Stimulated activated CD8-positive, alpha-beta memory T cell treated with anti-CD3 and anti-CD28 coated beads, Interleukin-7, amount 100 ng/mL, for 24 hours (primary cell): ENCODE measurements around the gene MAP3K21.

Experiments
- DNase-seq: peaks from one replicate; pipeline ENCODE4 v3.0.0-alpha.2; 2020; ENCODE audit warnings: low read depth

The MAP3K21 gene

DNA sequence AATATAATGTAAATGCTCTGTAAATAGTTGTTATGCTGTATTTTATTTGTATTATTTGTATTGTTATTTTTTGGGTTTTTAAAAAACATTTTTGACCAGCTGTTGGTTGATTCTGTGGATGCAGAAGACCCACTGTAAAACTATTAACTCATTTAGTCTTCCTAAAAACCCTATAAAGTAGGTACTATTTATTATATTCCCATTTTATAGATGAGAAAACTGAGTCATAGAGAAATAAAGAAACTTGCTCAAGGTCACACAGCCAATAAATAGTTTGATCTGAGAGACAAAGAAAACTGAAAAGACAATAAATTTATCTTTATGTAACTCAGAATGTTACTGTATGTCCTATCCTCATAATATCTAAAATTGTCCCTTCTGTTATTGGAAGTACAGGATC is 1.2 kb upstream of the MAP3K21 start:
- DNase-seq = no peak

GRCh38 chr1:233326811-233327650 is 493 bp upstream of the MAP3K21 start:
- peak; percentile 68 for DNase-seq

DNA sequence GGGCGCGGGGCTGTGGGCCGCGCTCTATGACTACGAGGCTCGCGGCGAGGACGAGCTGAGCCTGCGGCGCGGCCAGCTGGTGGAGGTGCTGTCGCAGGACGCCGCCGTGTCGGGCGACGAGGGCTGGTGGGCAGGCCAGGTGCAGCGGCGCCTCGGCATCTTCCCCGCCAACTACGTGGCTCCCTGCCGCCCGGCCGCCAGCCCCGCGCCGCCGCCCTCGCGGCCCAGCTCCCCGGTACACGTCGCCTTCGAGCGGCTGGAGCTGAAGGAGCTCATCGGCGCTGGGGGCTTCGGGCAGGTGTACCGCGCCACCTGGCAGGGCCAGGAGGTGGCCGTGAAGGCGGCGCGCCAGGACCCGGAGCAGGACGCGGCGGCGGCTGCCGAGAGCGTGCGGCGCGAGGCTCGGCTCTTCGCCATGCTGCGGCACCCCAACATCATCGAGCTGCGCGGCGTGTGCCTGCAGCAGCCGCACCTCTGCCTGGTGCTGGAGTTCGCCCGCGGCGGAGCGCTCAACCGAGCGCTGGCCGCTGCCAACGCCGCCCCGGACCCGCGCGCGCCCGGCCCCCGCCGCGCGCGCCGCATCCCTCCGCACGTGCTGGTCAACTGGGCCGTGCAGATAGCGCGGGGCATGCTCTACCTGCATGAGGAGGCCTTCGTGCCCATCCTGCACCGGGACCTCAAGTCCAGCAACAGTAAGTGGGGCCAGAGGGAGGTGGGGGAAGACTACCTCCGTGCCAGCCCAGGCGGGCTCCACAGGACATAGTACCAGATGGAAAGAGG is 808 bp downstream of the MAP3K21 start:
- DNase-seq = no peak

DNA sequence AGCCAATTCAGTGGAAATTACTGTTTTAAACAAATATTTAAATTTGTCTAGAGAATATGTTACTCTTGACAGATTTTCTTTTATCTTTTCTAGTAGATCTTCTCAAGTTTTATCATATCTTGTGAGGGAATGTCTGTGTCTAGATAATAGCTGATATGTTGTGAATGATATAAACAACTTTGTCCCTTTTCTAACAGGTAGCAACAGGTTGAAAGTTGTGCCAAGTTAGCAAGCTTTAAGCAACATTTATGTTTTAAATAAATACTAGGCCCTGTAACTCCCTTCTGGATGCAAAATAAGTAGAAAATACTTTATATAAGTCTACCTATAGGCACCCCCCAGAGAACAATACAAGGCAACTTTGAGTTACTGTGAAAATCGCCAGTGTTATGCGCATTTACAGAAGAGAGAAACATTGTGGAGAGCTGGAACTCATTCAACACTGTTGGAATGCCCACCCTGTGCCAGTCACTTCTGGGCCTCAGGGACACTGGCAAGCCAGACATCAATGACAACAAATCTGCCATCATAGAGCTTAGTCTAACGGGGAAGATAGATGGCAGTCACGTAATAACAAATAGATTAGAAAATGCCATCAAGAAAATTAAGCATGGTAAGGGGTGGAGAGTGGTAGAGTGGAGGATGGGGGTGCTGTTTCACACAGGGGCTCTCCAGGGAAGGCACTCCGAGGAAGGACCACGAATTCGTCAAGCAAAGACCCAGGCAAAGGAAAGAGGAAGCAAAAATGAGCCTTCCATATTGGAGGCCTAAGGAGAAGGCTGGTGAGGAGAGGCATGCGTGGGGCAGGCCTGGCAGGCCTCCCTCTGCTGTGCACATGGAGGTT is 4.4 kb downstream of the MAP3K21 start:
- DNase-seq = no peak

- no peak for DNase-seq
These were observed 5.6 kb downstream of the MAP3K21 start for GRCh38 chr1:233333086-233333485.

DNA sequence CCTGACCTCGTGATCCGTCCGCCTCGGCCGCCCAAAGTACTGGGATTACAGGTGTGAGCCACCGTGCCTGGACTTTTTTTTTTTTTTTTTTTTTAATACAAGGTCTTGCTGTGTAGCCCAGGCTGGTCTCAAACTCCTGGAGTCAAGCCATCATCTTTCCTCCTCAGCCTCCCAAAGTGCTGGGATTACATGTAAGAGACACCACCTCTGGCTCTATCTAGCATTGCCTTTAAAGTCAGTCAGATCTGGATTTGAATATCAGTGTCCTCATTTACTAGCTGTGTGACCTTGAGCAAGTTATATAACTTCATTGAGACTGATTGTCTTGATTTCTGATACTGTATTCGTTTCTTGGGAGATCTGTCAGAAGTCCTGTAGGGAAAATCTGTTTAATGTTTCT is 6.6 kb downstream of the MAP3K21 start:
- DNase-seq = no peak

GRCh38 chr1:233336554-233337456 is 9.3 kb downstream of the MAP3K21 start:
- DNase-seq = no peak

- DNase-seq = no peak
These were observed 10.0 kb downstream of the MAP3K21 start for GRCh38 chr1:233337505-233337904.

DNA sequence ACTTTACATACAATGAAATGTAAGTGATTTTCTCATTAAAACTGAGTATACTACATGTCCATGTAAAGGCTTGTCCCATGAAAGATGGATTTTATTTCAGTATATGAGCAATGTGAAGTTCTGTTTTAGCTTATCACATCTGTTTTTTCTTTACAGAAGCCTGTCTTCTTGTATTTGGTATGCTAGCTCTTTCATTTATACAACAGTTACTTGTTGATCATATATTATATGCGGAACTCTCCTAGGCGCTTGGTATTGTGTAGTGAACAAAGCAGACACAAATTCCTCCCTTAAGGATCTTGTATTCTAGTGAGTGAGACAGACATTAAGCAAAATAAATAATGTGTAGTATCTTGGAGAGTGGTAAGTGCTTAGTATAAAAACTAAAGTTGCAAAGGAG is 10.6 kb downstream of the MAP3K21 start:
- DNase-seq = no peak

- no peak for DNase-seq
These were observed 12.6 kb downstream of the MAP3K21 start for GRCh38 chr1:233340031-233340555.

DNA sequence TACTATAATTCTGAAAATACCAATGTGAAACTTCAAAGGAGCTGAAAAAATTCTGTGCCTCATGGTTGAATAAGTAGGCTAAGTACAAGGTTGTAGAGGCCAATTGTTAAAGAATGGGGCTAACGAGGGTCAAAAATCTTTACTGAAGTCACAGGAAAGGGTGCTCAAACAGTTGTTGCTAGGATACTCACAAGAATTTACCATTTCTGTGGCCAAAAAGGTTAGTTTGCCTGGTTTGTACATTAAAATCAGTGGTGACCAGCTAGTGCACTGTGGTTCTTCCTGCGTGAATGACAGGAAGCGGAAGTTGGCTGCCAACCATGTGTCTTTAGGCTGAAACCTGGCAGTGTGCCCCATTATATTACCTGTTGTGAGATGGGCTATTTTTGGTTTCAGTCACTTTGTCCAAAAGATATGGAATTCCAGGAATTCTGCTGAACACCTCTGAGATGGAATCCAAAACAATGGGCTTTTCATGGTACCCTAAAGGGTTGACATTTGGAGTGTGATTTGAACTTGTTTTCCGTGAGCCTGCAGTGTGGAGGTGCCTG is 13.5 kb downstream of the MAP3K21 start:
- no peak for DNase-seq

- DNase-seq = no peak
These were observed 14.6 kb downstream of the MAP3K21 start for GRCh38 chr1:233342086-233342485.

DNA sequence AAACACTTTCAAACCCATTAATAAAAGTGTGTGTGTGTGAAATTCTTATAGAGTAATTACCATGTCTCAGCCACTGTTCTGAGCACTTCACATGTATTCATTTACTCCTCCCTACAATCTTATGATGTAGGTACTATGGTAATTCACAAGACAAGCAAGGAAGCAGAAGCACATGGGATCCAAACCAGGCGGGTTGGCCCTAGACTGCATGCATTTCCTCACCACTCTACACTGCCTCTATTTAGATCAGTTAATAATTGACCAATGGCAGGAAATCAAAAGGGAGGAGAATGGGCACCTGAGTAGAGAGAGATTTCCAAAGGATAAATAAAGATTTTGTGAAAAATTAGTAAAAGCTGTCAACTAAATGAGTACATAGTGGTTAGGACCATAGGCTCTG is 15.7 kb downstream of the MAP3K21 start:
- no peak for DNase-seq

DNA sequence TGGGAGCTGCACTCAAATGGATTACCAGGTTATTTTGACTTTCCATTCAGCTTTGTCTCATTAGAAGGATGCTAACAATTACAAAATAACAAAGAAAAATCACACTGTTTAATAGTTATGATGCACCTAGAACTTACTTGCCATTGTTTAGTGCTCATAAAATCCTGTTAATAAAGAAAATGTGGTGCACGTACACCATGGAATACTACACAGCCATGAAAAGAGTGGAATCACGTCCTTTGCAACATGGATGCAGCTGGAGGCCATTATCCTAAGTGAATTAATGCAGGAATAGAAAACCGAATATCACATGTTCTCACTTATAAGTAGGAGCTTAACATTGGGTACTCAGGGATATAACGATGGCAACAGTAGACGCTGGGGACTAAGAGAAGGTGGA is 19.8 kb downstream of the MAP3K21 start:
- no peak for DNase-seq

DNA sequence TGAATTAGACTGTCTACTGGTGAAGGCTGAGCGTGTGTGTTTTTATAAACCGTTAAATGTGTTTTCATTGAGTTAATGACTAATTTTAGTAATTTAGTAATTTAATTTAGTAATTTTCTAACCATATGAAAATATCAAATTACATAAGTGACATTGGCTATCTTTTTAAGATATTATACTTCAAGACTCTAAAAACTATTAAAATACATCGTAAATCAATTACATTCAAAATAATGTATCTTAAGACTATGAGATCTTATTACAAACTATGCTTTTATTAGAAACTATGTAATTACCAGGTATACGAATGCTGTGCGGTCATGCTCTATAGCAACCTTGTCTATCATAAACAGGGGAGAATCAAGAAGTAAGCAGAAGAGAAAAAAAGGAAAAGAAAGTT is 21.6 kb downstream of the MAP3K21 start:
- no peak for DNase-seq

DNA sequence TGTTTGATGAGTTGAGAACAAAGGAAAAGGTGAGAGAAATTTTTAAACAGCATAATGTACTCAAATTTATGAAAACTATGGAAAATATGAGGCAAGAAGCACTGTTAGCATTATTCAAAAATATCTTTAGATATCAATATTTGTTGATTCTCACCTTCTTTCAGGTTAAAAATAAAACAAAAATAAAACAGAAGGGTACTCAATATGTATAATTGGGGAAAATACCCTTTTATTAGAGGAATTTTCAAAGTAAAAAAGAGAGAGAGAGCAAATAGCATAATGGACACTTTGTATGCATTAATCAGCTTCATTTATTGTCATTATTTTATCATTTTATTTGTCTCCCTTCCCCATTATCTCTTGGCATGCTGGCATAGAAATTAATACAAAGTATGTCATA is 27.5 kb downstream of the MAP3K21 start:
- DNase-seq = no peak

GRCh38 chr1:233355841-233356704 is 28.5 kb downstream of the MAP3K21 start:
- DNase-seq = no peak

GRCh38 chr1:233356705-233356987 is 29.1 kb downstream of the MAP3K21 start:
- DNase-seq = no peak

GRCh38 chr1:233357595-233358397 is 30.3 kb downstream of the MAP3K21 start:
- no peak for DNase-seq
